ENCODE measurements around the gene TM7SF2.
A peak's percentile ranks its signal among the peaks of the same experiment; 100 is the strongest.

GRCh38 chr11:65117206-65118096, 5.8 kb downstream of the TM7SF2 start, which contains the start of gene ZNHIT2:
- TF ChIP-seq CTCF (IDR thresholded peaks at IDR 0.05): peak; percentile 82 to 98 (median 96)
- no peak for TF ChIP-seq EP300 (IDR thresholded peaks at IDR 0.05)
- TF ChIP-seq POLR2A (IDR thresholded peaks at IDR 0.05): peak in 3 of 4 donors; percentile 13 to 83 (median 63)
- TF ChIP-seq POLR2AphosphoS5 (IDR thresholded peaks at IDR 0.05): peak; percentile 77 to 86

All from upper lobe of left lung (tissue), 4 donors.